CD8-positive, alpha-beta memory T cell (primary cell): ENCODE data around the gene SLC6A17. TPM values are rescaled to one million over a fixed set of nuclear protein-coding genes. Genes with fewer than 3 reads are reported as not detected.

Source experiments
- CTCF ChIA-PET: fragments of 350-600 bp; sonication (Branson Sonifier 250); formaldehyde crosslinking; loops from one replicate; lab custom pipeline; 2021; ENCODE audit warnings: antibody characterized with exemption; lab: Charles Lee
- POLR2A ChIA-PET: fragments of 350-600 bp; sonication (Branson Sonifier 250); formaldehyde crosslinking; loops from one replicate; lab custom pipeline; 2021; ENCODE audit warnings: antibody characterized with exemption; lab: Charles Lee
- DNase-seq, 5 donors: peaks; one replicate each; pipeline versions ENCODE4 v3.0.0 to v3.0.0-alpha.2; 2020 to 2022; ENCODE audit warnings: mixed read lengths in 1 of 5
- H3K27ac ChIP-seq: one replicate; pipeline ENCODE4 v1.7.0; 2013; ENCODE audit warnings: low read depth, mild to moderate bottlenecking, low read length, moderate library complexity
- H3K27me3 ChIP-seq: 2 replicates; pipeline ENCODE4 v1.7.0; 2013; ENCODE audit warnings: low read length, mild to moderate bottlenecking; ENCODE audit not compliant: insufficient read depth, poor library complexity, severe bottlenecking
- H3K36me3 ChIP-seq: 2 replicates; pipeline ENCODE4 v1.7.0; 2013; ENCODE audit warnings: mild to moderate bottlenecking, low read length, moderate library complexity; ENCODE audit not compliant: insufficient read depth
- H3K4me1 ChIP-seq: 2 replicates; pipeline ENCODE4 v1.7.0; 2013; ENCODE audit warnings: mild to moderate bottlenecking, low read length, moderate library complexity; ENCODE audit not compliant: insufficient read depth
- H3K4me3 ChIP-seq: 2 replicates; pipeline ENCODE4 v1.7.0; 2013; ENCODE audit warnings: mild to moderate bottlenecking, low read length
- H3K9me3 ChIP-seq: 2 replicates; pipeline ENCODE4 v1.7.0; 2013; ENCODE audit warnings: mild to moderate bottlenecking, low read length
- H3K27ac Mint-ChIP-seq, 8 donors: one replicate each; pipeline ENCODE4 v1.8.0; 2020 to 2021; ENCODE audit warnings: mixed read lengths in 8 of 8, mild to moderate bottlenecking in 6 of 8, inconsistent platforms in 3 of 8, moderate library complexity in 3 of 8
- H3K27me3 Mint-ChIP-seq, 2 donors: one replicate each; pipeline ENCODE4 v1.8.0; 2020 to 2021; ENCODE audit warnings: mixed read lengths in 2 of 2, mild to moderate bottlenecking in 1 of 2, moderate library complexity in 1 of 2
- H3K36me3 Mint-ChIP-seq, 3 donors: one replicate each; pipeline ENCODE4 v1.8.0; 2020 to 2021; ENCODE audit warnings: mixed read lengths in 3 of 3, inconsistent platforms in 1 of 3, mild to moderate bottlenecking in 1 of 3
- H3K4me1 Mint-ChIP-seq, 3 donors: one replicate each; pipeline ENCODE4 v1.8.0; 2020 to 2021; ENCODE audit warnings: mixed read lengths in 3 of 3, inconsistent platforms in 1 of 3, mild to moderate bottlenecking in 1 of 3
- H3K4me3 Mint-ChIP-seq, 7 donors: one replicate each; pipeline ENCODE4 v1.8.0; 2020 to 2021; ENCODE audit warnings: mixed read lengths in 7 of 7, mild to moderate bottlenecking in 6 of 7, moderate library complexity in 4 of 7, inconsistent platforms in 2 of 7
- H3K9me3 Mint-ChIP-seq, 5 donors: one replicate each; pipeline ENCODE4 v1.8.0; 2020 to 2022; ENCODE audit warnings: mixed read lengths in 5 of 5, mild to moderate bottlenecking in 3 of 5, moderate library complexity in 2 of 5, inconsistent platforms in 1 of 5
- polyA plus RNA-seq: library from polyadenylated mRNA; unstranded; fragments of 300-500 nt; fragmentation: Illumina TruSeq; gene quantifications from one replicate; pipeline ENCODE4 v1.2.3, GENCODE V29; 2021
- total RNA-seq, 2 experiments: library from RNA; stranded (reverse); gene quantifications; one replicate each; pipeline ENCODE4 v1.2.3, GENCODE V29; 2021

Gene SLC6A17
- total and polyA plus RNA-seq, 3 experiments from 2014 or later, result 0.07 TPM; not detected in 1

DNA sequence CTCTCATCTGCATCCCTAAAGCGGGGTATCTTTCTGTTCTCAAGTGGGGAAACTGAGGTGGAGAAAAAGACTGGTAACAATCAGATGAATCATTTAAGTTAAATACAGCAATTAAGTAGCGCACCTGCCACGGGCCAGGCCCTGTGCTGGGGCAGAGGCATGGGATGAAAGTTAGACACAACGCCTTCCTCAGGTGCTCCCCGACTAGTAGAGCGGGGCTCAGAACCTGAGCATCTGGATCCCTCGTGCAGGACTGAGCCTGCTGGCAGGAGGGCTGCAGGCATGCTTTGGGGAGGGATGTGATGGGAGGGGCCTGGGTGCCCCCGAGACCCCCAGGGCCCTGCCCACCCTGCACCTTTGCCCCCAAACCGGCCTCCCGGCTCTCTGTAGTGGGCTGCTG lies 44.9 kb downstream of the SLC6A17 start:
- Histone ChIP-seq H3K27ac (no peak overlapping the region), H3K4me3 (no peak overlapping the region), H3K4me1 (no peaks in the 10 kb centered on the region), H3K36me3 (no peaks in the 10 kb centered on the region), H3K9me3 (no peaks in the 10 kb centered on the region), H3K27me3 (peaks cover 4% of the 10 kb centered on the region)
- H3K27ac Mint-ChIP-seq, result no peak overlapping the region
- no peak for DNase-seq
- ChIA-PET POLR2A (no interaction called here), CTCF (interaction anchor here (3.6 to 4.0 kb wide), 2 partner anchors 13 to 265 kb away, joined by 24 to 45 read pairs; partner anchors contain the start of gene KCNC4)
- no peak overlapping the region for H3K4me3 Mint-ChIP-seq
- peaks cover 2 to 4% of the 10 kb centered on the region in 2 donors for H3K27me3 Mint-ChIP-seq
- H3K4me1 Mint-ChIP-seq, result peaks cover 0 to 2% (median 0%) of the 10 kb centered on the region in 3 donors
- no peaks in the 10 kb centered on the region for H3K9me3 Mint-ChIP-seq
- H3K36me3 Mint-ChIP-seq, result no peaks in the 10 kb centered on the region

DNA sequence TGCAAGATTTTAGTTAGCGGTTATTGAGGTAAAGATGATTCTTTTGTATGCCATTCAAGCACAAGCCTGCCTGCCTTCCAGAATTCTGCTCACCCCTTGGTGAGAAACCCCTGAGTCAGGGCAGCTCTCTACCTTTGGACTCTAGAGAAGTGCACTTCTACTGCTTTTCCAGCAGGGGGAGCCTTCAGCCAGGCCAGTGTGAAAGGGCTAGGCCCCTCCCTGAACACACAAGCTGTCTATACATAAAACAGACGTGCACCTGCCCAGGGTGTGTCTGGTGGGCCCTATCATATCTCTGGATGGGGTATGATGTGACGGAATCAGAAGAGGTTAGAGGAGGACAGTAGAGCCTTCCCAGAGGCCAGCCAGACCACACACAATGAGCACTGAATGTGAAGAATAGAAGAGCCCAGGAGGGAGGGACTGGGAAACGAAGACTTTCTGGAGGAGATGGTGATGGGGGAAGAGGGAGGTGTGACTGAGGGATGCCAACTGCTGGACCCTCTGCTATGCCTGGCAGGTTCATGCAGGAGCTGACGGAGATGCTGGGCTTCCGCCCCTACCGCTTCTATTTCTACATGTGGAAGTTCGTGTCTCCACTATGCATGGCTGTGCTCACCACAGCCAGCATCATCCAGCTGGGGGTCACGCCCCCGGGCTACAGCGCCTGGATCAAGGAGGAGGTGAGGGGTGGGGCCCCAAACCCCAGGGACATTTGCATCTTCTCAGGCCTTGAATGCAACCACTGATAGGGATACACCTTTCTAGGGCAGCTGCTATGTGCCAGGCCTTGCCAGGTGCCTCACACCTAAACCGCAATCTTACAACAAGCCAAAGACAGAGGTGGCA lies 46.8 kb downstream of the SLC6A17 start:
- CTCF ChIA-PET, result interaction anchor here (0.9 to 4.0 kb wide), 17 partner anchors 10 to 569 kb away, joined by 3 to 45 read pairs (median 6); partner anchors contain the start of genes KCNC4 and RBM15
- Histone ChIP-seq H3K4me3 (no peak overlapping the region), H3K27me3 (no peaks in the 10 kb centered on the region), H3K4me1 (no peaks in the 10 kb centered on the region), H3K36me3 (no peaks in the 10 kb centered on the region), H3K27ac (no peak overlapping the region), H3K9me3 (no peaks in the 10 kb centered on the region)
- Mint-ChIP-seq H3K4me1 (peaks cover 0 to 2% (median 0%) of the 10 kb centered on the region in 3 donors), H3K36me3 (no peaks in the 10 kb centered on the region), H3K27me3 (no peaks in the 10 kb centered on the region), H3K9me3 (no peaks in the 10 kb centered on the region), H3K27ac (no peak overlapping the region), H3K4me3 (no peak overlapping the region)
- POLR2A ChIA-PET, result no interaction called here
- DNase-seq, result peak; percentile 32 to 66 (median 47)

DNA sequence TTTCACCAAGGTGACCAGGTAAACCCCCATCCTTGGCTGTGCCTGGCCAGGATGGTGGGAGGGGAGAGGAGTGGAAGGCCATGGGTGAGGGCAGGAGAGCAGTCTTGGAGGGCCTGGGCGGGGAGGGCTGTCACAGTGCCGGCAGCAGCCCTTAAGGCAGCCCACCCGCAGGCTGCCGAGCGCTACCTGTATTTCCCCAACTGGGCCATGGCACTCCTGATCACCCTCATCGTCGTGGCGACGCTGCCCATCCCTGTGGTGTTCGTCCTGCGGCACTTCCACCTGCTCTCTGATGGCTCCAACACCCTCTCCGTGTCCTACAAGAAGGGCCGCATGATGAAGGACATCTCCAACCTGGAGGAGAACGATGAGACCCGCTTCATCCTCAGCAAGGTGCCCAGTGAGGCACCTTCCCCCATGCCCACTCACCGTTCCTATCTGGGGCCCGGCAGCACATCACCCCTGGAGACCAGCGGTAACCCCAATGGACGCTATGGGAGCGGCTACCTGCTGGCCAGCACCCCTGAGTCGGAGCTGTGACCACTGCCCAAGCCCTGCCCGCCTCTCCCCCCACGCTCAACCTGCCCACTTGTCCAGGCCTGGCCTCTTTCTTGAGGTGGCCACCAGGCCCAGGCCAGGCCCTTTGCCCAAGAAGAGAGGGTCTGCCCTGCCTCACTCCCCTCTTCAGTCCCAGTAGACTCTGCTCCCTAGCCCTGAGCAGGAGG lies 47.8 kb downstream of the SLC6A17 start:
- Histone ChIP-seq H3K27ac (no peak overlapping the region), H3K4me1 (peaks cover 4% of the 10 kb centered on the region), H3K36me3 (no peaks in the 10 kb centered on the region), H3K4me3 (no peak overlapping the region), H3K27me3 (no peaks in the 10 kb centered on the region), H3K9me3 (no peaks in the 10 kb centered on the region)
- H3K27ac Mint-ChIP-seq, result no peak overlapping the region
- H3K27me3 Mint-ChIP-seq, result no peaks in the 10 kb centered on the region
- H3K36me3 Mint-ChIP-seq, result no peaks in the 10 kb centered on the region
- no peaks in the 10 kb centered on the region for H3K9me3 Mint-ChIP-seq
- H3K4me1 Mint-ChIP-seq, result peaks cover 4 to 5% (median 4%) of the 10 kb centered on the region in 3 donors
- ChIA-PET CTCF (interaction anchor here (0.9 to 4.0 kb wide), 8 partner anchors 10 to 568 kb away, joined by 3 to 45 read pairs (median 10); partner anchors contain the start of gene KCNC4), POLR2A (no interaction called here)
- H3K4me3 Mint-ChIP-seq, result no peak overlapping the region
- no peak for DNase-seq

DNA sequence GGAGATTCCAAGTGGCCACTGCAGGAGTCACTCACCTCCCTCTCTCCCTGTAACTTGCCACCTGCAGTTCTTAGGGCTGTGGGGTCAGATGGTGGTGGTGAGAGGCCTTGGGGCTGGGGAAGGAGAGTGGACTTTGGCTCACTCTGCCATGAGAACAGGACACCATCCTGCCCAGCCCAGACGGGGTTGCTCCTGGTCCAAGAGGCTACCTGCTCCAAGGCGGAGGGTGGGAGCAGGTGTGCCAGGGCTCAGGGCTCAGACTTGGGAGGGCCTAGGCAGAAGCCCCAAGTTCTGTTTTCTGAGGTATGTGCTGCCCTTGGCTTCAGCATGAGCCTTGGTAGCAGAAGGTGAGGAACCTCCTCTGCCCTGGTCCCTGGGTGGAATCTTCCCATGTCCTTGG lies 48.5 kb downstream of the SLC6A17 start:
- DNase-seq, result no peak
- H3K4me1 ChIP-seq, result peaks cover 10% of the 10 kb centered on the region
- Mint-ChIP-seq H3K4me3 (no peak overlapping the region), H3K27ac (no peak overlapping the region), H3K4me1 (peaks cover 9 to 10% (median 10%) of the 10 kb centered on the region in 3 donors), H3K27me3 (no peaks in the 10 kb centered on the region), H3K9me3 (no peaks in the 10 kb centered on the region), H3K36me3 (no peaks in the 10 kb centered on the region)
- no peaks in the 10 kb centered on the region for H3K9me3 ChIP-seq
- ChIA-PET CTCF (interaction anchor here (3.6 to 4.0 kb wide), 2 partner anchors 10 to 261 kb away, joined by 24 to 45 read pairs; partner anchors contain the start of gene KCNC4), POLR2A (no interaction called here)
- no peak overlapping the region for H3K27ac ChIP-seq
- no peaks in the 10 kb centered on the region for H3K36me3 ChIP-seq
- H3K27me3 ChIP-seq, result no peaks in the 10 kb centered on the region
- no peak overlapping the region for H3K4me3 ChIP-seq

DNA sequence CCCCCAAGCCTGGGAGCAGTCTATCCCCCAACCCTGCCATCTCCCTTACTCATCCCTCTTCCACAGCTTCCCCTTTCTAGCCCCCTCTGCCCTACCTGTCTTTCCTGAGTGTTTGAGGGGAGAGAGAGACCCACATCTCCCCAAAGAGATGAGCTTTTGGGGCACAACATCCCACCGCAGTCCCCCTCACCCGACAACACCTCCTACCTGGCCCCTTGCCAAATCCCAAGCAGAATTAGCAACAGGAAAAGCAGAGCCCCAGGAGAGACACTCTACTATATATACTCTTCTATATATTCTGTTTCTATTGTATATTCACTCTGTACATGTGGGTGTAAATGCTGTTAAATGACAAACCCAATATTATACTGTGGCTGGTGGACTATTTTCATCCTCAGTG lies 49.9 kb downstream of the SLC6A17 start:
- POLR2A ChIA-PET, result interaction anchor here (0.6 kb wide), 1 partner anchor 320 kb away, joined by 4 read pairs; no protein-coding TSS in a partner anchor
- Histone ChIP-seq H3K9me3 (no peaks in the 10 kb centered on the region), H3K4me1 (peaks cover 13% of the 10 kb centered on the region), H3K27ac (no peak overlapping the region), H3K36me3 (no peaks in the 10 kb centered on the region), H3K27me3 (no peaks in the 10 kb centered on the region), H3K4me3 (no peak overlapping the region)
- CTCF ChIA-PET, result interaction anchor here (1.6 to 14.4 kb wide), 4 partner anchors 115 to 296 kb away, joined by 3 to 438 read pairs (median 66); no protein-coding TSS in a partner anchor
- Mint-ChIP-seq H3K4me1 (peaks cover 9 to 15% (median 12%) of the 10 kb centered on the region in 3 donors), H3K36me3 (no peaks in the 10 kb centered on the region), H3K9me3 (no peaks in the 10 kb centered on the region), H3K27ac (no peak overlapping the region), H3K27me3 (no peaks in the 10 kb centered on the region), H3K4me3 (no peak overlapping the region)
- DNase-seq, result no peak

DNA sequence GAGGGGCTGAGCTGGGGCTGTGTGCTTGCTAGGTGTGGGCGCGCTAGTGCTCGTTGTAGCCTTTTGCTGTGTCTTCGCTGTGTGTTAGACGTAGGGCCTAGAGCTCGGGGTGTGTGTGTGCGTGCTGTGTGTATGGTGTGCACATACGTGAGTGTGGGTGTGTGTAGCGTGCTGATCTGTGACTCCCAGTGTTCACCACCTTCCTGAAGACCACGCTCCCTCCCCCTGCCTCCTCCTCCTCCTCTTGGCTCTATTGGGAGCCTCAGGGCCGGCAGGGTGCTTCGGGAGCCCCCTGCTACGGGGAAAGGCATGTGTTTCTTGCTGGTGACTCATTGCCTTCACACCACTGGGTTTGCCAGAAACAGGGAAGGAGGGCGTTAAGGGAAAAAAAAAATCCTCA lies 50.4 kb downstream of the SLC6A17 start:
- Mint-ChIP-seq H3K9me3 (no peaks in the 10 kb centered on the region), H3K27ac (peak overlapping the region in 1 of 8 donors; percentile 6), H3K36me3 (no peaks in the 10 kb centered on the region), H3K4me1 (peaks cover 9 to 15% (median 12%) of the 10 kb centered on the region in 3 donors), H3K4me3 (no peak overlapping the region), H3K27me3 (no peaks in the 10 kb centered on the region)
- H3K27ac ChIP-seq, result no peak overlapping the region
- CTCF ChIA-PET, result interaction anchor here (0.9 to 14.4 kb wide), 6 partner anchors 103 to 295 kb away, joined by 3 to 438 read pairs (median 5); no protein-coding TSS in a partner anchor
- H3K4me1 ChIP-seq, result peaks cover 13% of the 10 kb centered on the region
- H3K36me3 ChIP-seq, result no peaks in the 10 kb centered on the region
- POLR2A ChIA-PET, result interaction anchor here (0.6 kb wide), 1 partner anchor 319 kb away, joined by 4 read pairs; no protein-coding TSS in a partner anchor
- H3K4me3 ChIP-seq, result no peak overlapping the region
- no peaks in the 10 kb centered on the region for H3K27me3 ChIP-seq
- DNase-seq, result no peak
- no peaks in the 10 kb centered on the region for H3K9me3 ChIP-seq

DNA sequence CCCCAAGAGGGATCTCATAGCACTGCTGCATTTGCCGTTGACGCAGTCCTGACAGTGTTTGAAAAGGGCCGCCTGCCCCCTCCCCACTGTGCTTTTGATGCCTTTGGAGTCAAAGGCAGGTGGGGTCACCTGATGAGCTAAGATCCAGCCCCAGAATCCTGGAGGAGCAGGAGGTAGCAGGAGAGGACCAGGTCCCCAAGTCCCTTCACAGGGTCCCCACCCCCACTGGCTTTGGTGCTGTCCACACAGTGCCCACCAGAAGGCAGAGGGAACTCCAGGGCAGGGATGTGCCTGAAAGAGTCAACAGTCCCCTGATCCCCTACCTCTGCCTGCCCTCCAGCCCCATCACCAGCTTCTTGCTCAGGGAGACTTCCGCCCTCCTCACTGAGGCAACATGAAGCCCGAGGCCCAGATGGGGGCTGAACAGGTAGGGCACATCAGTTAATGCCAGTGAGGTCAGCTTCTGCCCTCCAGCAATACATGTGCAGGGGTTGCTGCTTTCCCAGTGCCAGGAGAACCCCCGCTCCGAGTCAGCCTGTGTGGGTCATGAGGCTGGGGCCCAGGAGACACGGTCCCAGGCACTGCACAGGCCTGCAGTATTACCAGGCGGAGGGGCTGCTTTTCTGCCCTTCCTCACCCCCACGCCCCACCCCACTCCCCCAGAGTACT lies 51.0 kb downstream of the SLC6A17 start:
- POLR2A ChIA-PET, result no interaction called here
- Mint-ChIP-seq H3K27me3 (no peaks in the 10 kb centered on the region), H3K4me3 (no peak overlapping the region), H3K27ac (no peak overlapping the region), H3K4me1 (peaks cover 9 to 15% (median 12%) of the 10 kb centered on the region in 3 donors), H3K9me3 (no peaks in the 10 kb centered on the region), H3K36me3 (no peaks in the 10 kb centered on the region)
- CTCF ChIA-PET, result interaction anchor here (0.7 to 14.4 kb wide), 7 partner anchors 102 to 295 kb away, joined by 3 to 438 read pairs (median 7); no protein-coding TSS in a partner anchor
- DNase-seq, result no peak
- Histone ChIP-seq H3K27me3 (no peaks in the 10 kb centered on the region), H3K36me3 (no peaks in the 10 kb centered on the region), H3K9me3 (no peaks in the 10 kb centered on the region), H3K4me1 (peaks cover 13% of the 10 kb centered on the region), H3K27ac (no peak overlapping the region), H3K4me3 (no peak overlapping the region)
